Progenitor cell of endocrine pancreas (in vitro differentiated cells): ENCODE measurements around the gene PRPF39. TPM values are rescaled to one million over a fixed set of nuclear protein-coding genes. Genes with fewer than 3 reads are reported as not detected.
A peak's percentile ranks its signal among the peaks of the same experiment; 100 is the strongest.

Experiments
- DNase-seq: peaks from one replicate; pipeline ENCODE4 v3.0.0; 2021; ENCODE audit warnings: low spot score; ENCODE audit not compliant: unreplicated experiment
- H3K27ac Mint-ChIP-seq: 2 replicates; pipeline ENCODE4 v1.8.0; 2021; ENCODE audit warnings: mild to moderate bottlenecking, moderate library complexity, mixed read lengths
- H3K27me3 Mint-ChIP-seq: 2 replicates; pipeline ENCODE4 v1.8.0; 2021; ENCODE audit warnings: mixed read lengths
- H3K36me3 Mint-ChIP-seq: 2 replicates; pipeline ENCODE4 v1.8.0; 2022; ENCODE audit warnings: mixed read lengths; ENCODE audit not compliant: insufficient read depth
- H3K4me1 Mint-ChIP-seq: 2 replicates; pipeline ENCODE4 v1.8.0; 2021; ENCODE audit warnings: low read depth, mixed read lengths
- H3K4me3 Mint-ChIP-seq: 2 replicates; pipeline ENCODE4 v1.8.0; 2021; ENCODE audit warnings: low read depth, mild to moderate bottlenecking, moderate library complexity, mixed read lengths
- H3K9me3 Mint-ChIP-seq: 2 replicates; pipeline ENCODE4 v1.8.0; 2021; ENCODE audit warnings: low read depth, mixed read lengths
- total RNA-seq: library from RNA; stranded (reverse); gene quantifications from 2 replicates; pipeline ENCODE4 v1.2.1, GENCODE V29; 2021
- TF ChIP-seq, protein P1 (sequence below): fragments of 200-600 bp; sonication (generic); IDR thresholded peaks from one replicate; pipeline ENCODE4 v1.5.0; 2021; ENCODE audit warnings: antibody characterized with exemption, mild to moderate bottlenecking; ENCODE audit not compliant: unreplicated experiment

Gene PRPF39
- total RNA-seq, 1 donor from 2014 or later, result 66.8 TPM

DNA sequence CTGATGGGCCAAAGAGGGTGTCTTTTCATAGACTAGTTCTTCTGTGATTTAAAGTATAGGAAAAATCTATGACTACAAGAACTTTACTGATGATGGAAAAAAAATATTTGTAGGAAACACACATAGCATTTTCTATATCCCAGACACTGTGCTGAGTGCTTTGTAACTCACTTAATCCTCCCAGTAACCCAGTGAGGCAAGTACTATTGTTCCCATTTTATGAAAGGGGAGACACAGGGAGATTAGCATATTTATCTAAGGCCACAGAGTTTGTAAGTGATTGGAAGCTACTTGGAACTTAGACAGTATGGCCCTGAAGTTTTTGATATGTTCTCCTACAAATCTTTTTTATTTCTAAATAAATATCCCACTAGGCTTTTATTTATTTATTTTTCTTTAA, 19.9 kb downstream of the PRPF39 start:
- Mint-ChIP-seq H3K9me3 (no peaks in the 10 kb centered on the region), H3K4me3 (no peak overlapping the region), H3K36me3 (peaks cover 19% of the 10 kb centered on the region), H3K4me1 (no peaks in the 10 kb centered on the region), H3K27ac (no peak overlapping the region), H3K27me3 (no peaks in the 10 kb centered on the region)
- TF ChIP-seq, protein P1, sequence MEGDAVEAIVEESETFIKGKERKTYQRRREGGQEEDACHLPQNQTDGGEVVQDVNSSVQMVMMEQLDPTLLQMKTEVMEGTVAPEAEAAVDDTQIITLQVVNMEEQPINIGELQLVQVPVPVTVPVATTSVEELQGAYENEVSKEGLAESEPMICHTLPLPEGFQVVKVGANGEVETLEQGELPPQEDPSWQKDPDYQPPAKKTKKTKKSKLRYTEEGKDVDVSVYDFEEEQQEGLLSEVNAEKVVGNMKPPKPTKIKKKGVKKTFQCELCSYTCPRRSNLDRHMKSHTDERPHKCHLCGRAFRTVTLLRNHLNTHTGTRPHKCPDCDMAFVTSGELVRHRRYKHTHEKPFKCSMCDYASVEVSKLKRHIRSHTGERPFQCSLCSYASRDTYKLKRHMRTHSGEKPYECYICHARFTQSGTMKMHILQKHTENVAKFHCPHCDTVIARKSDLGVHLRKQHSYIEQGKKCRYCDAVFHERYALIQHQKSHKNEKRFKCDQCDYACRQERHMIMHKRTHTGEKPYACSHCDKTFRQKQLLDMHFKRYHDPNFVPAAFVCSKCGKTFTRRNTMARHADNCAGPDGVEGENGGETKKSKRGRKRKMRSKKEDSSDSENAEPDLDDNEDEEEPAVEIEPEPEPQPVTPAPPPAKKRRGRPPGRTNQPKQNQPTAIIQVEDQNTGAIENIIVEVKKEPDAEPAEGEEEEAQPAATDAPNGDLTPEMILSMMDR, result no peak
- no peak for DNase-seq

DNA sequence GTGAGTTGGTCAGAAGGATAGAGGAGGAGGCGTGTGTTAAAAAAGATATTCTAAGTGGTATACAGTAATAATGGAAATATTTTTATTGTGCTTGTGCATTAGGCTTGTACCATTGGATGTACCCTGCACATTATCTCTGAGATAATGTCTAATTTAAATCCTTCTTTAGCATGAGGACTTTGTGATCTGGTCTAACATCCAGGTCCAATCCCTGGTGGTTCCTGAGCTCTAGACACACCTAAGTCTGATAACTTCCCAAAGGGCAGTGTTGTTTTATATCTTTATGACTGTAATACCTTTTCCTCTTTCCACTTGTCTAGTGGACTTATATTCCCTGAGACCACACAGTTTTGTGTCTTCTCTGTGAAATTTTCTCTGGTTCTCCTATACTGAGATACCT, 20.6 kb downstream of the PRPF39 start:
- TF ChIP-seq, protein P1, result no peak
- H3K9me3 Mint-ChIP-seq, result no peaks in the 10 kb centered on the region
- H3K36me3 Mint-ChIP-seq, result peaks cover 20% of the 10 kb centered on the region
- H3K4me3 Mint-ChIP-seq, result no peak overlapping the region
- no peak overlapping the region for H3K27ac Mint-ChIP-seq
- no peak for DNase-seq
- no peaks in the 10 kb centered on the region for H3K4me1 Mint-ChIP-seq
- no peaks in the 10 kb centered on the region for H3K27me3 Mint-ChIP-seq

DNA sequence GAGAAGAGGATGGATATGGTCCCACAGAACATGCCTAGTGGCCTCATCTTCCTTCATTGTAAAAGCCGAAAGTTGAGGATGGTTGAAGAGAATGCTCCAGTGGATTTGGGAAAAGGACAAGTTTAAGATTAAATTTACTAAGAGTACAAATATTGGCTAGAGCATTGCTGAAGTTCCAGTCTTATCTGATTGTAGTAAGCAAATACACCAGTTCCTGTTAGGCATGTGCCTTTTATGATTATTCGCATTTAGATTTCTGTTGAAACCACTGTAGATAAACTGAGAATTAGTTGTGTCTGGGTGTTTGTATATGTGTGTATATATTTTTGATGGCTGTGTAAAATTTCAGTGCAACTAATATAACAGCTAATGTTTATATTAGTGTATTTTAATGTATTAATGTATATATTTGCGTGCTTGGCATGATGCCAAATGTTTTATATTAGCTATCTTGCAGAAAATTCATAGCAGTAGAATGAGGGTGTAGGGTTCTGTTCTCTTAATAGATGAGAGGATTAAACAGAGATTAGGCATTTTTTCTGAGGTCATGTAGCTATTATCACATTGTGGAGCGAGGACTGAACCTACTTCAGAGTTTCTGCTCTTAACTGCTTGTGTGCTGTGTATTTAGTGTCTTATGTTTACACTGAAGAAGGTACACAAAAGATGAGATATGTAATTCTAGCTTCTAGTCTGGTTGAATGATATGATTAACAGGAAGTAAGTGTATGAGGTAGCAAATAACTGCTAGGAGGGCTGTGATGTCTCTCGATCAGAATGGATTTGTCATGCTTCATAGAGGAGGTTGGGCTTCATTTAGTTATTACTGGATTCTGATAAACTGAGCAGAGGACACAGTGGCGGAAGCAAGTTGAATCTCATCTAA, 29.2 kb downstream of the PRPF39 start:
- H3K27me3 Mint-ChIP-seq, result no peaks in the 10 kb centered on the region
- no peak for DNase-seq
- H3K4me1 Mint-ChIP-seq, result peaks cover 19% of the 10 kb centered on the region
- no peaks in the 10 kb centered on the region for H3K9me3 Mint-ChIP-seq
- TF ChIP-seq, protein P1, result no peak
- H3K36me3 Mint-ChIP-seq, result peaks cover 27% of the 10 kb centered on the region
- H3K27ac Mint-ChIP-seq, result peak overlapping the region; percentile 83
- H3K4me3 Mint-ChIP-seq, result no peak overlapping the region

DNA sequence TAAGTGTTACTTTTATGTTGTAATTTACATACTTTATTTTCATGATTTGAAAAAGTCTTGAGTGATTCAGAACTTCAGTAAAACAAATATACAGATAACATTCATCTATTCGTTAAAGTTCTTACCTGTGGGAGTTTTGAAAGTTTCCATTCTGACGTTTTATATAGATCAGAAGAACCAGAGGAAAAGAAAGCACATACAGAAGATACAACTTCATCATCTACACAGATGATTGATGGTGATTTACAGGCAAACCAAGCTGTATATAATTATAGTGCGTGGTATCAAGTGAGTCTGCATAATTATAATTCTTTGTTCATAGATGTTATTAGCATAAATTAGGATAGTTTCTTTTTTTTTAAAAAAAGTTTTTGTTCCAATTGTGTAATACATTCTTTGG, 30.4 kb downstream of the PRPF39 start:
- TF ChIP-seq, protein P1, result no peak
- Mint-ChIP-seq H3K27me3 (no peaks in the 10 kb centered on the region), H3K4me1 (peaks cover 19% of the 10 kb centered on the region), H3K9me3 (no peaks in the 10 kb centered on the region), H3K4me3 (no peak overlapping the region), H3K36me3 (peaks cover 22% of the 10 kb centered on the region), H3K27ac (no peak overlapping the region)
- DNase-seq, result no peak

DNA sequence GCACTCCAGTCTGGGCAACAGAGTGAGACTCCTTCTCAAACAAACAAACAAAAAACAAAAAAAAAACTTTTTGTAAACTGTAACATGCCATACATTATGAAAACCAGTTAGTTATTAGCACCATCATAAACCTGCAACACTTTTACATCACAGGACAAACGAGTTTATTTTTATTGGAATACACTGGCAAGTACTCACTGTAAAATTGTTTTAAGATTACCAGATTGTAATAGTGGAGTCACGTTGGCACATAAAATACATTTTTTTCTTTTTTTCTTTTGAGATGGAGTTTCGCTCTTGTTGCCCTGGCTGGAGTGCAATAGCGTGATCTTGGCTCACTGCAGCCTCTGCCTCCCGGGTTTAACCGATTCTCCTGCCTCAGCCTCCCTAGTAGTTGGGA, 34.7 kb downstream of the PRPF39 start:
- H3K36me3 Mint-ChIP-seq, result peaks cover 24% of the 10 kb centered on the region

More for the DNA sequence above, 34.7 kb downstream of the PRPF39 start:
- no peak overlapping the region for H3K4me3 Mint-ChIP-seq
- H3K4me1 Mint-ChIP-seq, result peaks cover 9% of the 10 kb centered on the region
- no peaks in the 10 kb centered on the region for H3K27me3 Mint-ChIP-seq
- H3K9me3 Mint-ChIP-seq, result no peaks in the 10 kb centered on the region
- no peak overlapping the region for H3K27ac Mint-ChIP-seq
- TF ChIP-seq, protein P1, result no peak
- no peak for DNase-seq
